NCI-H1694 (cell line): ENCODE results near the gene SLC35A4.

Source experiments
- DNase-seq: peaks from one replicate; lab custom pipeline; 2025; lab: John Stamatoyannopoulos, UW

Gene SLC35A4, protein sequence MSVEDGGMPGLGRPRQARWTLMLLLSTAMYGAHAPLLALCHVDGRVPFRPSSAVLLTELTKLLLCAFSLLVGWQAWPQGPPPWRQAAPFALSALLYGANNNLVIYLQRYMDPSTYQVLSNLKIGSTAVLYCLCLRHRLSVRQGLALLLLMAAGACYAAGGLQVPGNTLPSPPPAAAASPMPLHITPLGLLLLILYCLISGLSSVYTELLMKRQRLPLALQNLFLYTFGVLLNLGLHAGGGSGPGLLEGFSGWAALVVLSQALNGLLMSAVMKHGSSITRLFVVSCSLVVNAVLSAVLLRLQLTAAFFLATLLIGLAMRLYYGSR

DNA sequence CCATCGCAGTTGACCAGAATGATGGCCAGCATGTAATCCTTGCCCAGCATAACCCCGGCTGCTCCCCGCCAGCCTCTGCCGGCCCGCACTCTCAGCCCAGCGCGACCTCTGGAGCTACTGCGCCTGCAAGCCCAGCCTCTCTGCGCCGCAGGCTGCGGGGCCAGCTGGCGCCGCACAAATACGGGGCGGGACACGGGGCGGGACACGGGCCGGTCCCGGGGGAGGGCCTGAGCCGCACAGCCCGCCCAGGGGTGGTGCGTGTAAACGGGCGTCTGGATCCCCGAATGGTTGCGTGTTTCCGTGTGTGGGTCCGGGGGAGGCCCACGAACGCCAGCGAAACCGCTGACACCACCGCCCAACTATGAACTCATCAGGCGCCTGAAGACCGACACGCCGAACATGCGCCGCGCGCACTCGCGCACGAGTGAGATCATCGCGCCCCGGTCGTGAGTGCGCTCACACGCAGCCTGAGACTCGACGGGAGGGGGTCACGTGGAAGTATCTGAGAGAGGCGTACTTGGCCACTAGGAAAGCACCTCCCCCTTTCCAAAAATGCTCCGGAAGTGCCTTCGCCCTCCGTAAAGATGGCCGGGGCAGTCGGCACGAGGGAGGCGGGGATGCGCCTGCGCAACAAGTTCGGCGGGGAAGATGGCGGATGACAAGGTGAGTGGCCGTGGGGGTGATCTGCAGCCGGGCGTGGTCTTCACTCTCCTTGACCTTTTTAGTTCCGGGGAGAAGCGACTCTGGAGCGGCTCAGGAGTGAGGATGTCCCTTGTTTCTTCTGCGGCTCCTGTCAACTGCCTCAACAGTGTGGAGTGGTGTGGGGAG is at the start of gene SLC35A4, which contains the start of gene APBB3:
TSS of gene SLC35A4 (plus strand) at position 633 of the 828 bp plus-strand sequence. CDS start 2,342 bp downstream, outside the sequence.
TSS of gene APBB3 (minus strand) at position 403 of the 828 bp plus-strand sequence. CDS start at position 50, 353 bp downstream.
- peak; percentile 95 for DNase-seq

DNA sequence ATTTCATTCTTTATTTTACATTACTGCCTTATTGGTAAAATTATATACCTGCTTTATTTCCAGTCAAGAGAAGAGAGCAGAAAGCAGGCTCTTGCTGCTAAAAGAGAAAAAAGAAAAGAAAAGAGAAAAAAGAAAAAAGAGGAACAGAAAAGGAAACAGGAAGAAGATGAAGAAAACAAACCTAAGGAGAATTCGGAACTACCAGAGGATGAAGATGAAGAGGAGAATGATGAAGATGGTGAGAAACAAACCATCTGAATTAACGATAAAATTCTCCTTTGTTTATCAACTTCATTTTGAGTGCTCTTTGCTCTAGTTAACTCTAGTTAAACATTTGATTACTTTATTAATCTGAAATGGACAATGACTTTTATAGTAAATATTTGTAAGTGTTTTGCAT is 40.6 kb upstream of the SLC35A4 start:
- no peak for DNase-seq

DNA sequence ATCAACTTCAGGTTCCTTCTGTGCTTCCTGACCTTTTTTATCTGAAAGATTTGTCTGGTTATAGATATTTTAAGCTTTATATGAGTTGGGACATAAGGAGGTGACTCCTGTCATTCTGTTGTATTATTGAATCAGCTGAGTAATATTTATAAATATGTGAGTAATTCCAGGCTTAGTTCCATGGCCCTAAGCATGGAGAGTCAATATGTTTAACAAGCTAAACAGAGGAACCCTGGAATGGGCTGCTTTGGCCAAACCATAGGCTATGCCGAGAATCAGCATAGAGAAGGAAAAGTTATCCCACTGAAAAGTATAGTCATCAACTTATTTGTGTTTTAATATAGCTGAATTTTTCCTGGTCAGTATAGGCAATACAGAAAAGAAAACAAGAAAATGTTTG is 24.4 kb upstream of the SLC35A4 start:
- no peak for DNase-seq

DNA sequence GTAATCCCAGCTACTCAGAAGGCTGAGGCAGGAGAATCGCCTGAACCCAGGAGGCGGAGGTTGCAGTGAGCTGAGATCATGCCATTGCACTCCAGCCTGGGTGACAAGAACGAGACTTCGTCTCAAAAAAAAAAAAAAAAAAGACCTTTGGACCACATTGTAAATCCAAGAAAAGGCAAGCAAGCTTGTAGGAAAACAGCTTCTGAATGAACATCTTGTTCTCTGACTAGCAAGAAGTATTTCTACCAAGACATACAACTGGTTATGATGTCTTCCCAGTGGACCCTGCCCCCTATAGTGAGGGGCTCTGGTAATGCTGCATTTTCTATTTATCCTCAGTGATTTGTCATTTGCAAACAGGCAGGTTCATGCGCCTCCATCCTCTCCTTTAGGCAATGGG is 21.7 kb upstream of the SLC35A4 start:
- DNase-seq, result no peak

DNA sequence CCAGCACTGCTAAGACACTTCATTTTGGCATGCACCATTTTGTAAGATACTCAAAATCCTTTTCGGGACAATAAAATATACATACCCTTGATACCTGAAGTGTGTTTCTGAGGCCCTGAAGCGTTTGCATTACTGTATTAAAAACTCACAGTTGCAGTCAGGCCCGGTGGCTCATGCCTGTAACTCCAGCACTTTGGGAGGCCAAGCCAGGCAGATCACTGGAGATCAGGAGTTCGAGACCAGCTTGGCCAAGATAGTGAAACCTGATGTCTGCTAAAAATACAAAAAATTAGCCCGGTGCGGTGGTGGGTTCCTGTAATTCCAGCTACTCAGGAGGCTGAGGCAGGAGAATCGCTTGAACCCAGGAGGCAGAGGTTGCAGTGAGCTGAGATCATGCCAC is 19.6 kb upstream of the SLC35A4 start:
- DNase-seq, result no peak

DNA sequence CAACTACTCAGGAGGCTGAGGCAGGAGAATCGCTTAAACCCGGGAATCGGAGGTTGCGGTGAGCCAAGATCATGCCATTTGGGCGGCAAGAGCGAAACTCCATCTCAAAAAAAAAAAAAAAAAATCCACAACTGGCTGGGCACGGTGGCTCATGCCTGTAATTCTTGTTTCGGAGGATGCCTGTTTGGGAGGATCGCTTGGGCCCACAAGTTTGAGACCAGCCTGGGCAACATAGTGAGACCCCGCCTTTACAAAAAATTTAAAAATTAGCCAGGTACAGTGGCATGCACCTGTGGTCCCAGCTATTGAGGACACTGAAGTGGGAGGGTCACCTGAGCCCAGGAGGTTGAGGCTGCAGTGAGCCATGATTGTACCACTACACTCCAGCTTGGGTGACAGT is 19.0 kb upstream of the SLC35A4 start:
- DNase-seq, result no peak

DNA sequence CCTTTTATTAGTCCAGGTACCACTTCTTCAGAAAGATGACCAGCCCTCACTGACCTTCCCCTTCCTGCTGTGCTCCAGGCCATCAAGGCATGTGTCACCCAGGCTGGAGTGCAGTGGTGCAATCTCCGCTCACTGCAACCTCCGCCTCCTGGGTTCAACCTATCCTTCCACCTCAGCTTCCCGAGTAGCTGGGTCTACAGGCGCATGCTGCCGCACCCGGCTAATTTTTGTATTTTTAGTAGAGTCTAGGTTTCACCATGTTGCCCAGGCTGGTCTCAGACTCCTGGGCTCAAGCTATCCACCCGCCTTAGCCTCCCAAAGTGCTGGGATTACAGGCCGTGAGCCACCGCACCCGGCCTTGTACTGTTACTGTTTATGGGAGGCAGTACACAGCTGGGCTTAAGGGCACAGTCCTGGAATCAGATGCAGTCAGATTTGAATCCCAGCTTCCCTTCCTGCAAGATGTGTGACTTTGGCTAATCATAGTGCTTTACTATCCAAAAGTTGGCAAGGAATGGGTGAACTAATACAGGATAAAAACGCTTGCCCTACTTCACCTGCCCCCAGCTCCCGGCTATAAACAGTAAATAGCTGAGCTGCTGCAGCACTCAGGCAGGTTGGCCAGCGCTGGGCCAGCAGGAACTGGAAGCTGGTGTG is 17.6 kb upstream of the SLC35A4 start:
- no peak for DNase-seq

DNA sequence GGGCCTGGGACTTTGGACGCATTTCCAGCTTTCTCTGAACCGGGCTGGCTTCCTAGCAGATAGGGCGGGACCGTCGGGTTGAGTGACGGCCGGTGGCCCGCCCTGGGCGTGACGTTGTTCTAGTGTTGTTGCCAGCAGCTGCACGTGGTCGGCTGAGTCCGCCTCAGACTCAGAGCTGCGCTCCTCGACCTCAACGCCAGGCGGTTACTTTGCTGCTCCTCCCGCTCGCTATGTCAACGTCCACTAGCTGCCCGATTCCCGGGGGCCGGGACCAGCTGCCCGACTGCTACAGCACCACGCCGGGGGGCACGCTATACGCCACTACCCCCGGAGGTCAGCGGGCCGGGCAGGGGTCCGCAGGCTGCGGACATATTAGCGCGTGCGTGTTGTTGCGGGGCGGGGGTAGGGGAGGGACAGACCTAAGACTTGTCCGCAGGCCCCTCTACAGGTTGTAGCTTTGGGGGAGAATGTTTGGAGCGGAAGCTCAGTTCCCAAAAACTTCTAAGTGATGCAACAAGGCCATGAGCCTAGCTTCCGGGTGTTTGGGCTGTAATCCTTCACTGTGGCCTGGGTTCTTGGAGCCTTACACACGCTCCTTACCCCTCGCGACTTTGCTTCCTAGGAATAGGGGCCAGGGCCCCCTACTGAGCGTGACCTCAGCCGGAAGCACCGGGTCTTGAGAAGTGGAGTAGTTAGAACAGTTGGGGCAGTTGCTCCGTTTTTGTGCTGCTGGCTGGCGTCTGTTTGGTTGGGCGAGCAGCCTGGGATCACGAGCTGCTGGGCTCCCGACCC is 16.9 kb upstream of the SLC35A4 start, which contains the start of gene EIF4EBP3:
TSS of gene EIF4EBP3 (plus strand) at position 155 of the 792 bp plus-strand sequence. CDS start at position 231, 76 bp downstream.
- DNase-seq, result peak; percentile 39

DNA sequence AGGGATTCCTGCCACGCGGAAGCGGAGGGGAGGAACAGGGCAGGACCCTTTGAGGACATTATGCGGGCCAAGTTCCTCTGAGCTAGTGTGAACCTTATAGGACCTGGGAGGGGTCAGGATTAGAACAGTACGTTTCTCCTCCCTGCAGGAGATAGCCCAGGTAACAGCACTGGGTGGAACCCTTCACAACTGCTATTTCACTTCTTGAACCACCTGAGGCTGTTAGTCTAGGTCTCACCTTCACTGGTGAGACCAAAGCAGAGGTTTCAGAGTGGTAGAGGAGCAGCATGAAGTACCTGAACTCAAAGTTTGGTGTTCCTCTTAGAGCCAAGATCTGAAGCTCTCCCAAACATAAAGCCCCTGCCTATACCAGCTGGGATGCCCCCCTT is 16.3 kb upstream of the SLC35A4 start:
- DNase-seq, result no peak

DNA sequence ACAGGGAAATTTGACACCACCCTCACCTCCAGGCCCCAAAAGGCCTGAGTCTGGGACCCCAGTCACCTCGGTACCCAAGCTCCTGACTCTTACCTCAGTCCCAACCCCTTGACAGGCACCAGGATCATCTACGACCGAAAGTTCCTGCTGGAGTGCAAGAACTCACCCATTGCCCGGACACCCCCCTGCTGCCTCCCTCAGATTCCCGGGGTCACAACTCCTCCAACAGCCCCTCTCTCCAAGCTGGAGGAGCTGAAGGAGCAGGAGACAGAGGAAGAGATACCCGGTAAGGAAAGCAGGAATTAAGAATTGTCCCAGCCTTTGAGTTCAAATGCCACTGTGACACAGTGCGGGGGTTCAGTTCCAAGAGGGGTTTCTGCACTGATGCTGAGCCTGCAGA is 15.8 kb upstream of the SLC35A4 start:
- DNase-seq, result no peak

DNA sequence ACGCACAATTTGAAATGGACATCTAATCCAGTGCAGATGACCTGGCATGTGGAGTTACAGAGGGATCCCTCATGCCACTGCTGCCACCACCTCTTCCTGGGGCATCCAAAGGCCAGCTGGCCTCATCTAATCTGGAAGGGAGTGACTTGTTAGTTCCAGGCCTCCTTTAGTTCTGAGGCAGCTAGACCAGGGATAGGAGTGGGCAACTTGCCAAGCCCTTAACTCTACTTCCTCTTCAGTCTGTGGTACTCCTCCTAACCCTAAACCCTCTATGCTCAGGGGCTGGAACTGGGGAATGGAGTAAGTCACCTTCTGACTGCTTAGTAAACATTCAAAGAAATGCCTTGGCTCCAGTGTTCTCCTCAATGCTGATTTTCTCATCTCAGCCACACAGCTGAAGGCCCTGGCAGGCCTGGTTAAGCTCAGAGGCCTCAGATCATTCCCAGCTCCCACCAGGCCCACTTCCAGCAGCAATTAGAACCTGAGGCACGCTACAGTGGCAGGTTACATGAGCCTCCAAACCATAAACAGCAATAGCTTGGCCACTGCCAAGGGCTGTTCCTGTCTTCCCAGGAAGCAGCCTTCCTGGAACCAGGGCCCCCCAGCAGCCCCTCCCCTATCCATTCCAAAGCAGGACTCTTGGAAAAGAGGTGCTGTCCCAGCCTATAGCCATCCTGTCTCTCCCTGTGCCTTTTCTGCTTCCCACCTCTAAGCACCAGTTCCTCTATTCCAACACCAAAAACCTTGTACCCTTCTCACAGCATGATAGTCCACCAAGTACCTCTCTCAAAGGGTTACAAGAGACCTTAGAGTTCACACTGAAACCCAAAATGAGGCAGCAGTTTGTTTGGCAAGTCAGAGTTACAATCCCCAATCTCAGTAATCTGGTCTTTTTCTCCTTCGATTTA is 15.1 kb upstream of the SLC35A4 start:
- DNase-seq, result no peak

DNA sequence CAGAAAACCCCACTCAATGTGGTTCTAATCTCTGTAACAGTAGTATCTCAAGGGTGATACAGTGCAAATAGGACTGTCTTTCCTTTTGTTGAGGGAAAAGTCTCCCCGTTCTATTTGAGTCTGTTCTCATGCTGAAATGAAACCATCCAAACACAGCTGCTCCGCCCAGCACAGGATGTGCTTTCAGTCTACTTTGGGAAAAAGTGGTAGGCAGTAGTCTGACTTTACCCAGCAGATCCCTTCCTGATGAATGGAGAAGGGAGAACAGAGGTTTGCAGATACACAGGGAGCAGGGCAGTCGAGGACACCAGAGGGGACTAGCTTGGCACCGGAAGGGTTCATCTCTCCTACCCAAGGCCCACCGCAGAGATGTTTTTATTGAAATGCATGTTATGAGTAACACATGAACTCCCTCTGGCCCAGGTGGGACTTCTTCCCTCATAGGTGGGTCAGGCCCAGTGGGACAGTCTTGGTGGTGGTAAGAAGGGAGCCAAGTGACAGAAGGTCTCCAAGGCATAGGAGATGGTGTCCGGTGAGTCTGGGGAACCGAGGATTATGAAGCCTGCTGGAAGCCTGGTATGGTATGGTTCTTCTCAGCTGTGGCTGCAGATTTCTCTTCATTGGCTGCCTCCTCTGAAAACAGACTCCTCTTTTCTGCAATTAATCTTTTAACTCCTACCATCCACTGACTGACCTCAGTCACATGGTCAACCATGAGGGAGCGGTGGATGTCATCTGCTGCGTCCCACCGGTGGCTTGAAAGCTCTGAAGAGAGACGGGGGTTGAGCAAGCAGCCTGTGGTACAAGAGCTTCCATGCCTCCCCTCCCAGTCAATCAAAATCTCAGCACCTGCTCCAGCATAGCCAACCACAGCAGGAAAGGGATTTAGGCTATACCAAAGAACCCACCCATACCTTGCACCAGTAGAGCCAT is 14.2 kb upstream of the SLC35A4 start:
- no peak for DNase-seq

DNA sequence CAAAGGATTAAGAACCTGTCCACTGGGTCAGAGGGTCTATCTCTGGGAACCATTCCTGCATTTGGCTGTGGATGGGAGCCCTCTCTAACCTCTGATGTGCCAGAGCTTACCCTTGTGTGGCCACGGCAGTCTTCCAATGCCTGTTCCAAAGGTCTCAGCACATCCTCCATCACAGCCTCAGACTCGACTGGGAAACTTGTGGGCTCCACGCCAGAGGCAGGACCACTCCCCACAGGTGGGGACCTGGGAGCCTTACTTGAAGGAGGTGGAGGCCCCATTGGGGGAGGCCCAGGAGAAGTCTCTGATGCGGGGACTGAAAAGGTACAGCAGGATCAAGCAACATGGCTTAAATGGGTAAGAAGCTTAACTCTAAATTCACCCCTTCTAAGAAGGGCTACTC is 12.8 kb upstream of the SLC35A4 start:
- no peak for DNase-seq

DNA sequence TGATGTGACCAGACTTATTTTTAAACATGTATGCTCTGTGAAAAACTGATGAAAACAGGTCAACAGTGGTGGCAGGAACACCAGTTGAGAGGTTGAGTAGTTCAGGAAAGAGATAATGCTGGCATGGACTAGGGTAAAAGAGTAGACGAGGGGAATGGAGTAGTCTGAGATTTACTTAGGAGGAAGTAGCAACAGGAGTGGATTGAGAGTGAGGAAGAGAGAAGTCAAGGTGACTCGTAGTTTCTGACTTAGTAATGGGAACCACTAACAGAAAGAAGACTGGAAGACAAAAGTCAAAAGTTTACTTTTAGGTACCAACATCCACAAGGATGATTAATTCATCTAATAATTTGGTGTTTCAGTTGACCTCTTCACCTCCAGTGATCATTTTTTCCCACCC is 11.0 kb upstream of the SLC35A4 start:
- DNase-seq, result no peak

DNA sequence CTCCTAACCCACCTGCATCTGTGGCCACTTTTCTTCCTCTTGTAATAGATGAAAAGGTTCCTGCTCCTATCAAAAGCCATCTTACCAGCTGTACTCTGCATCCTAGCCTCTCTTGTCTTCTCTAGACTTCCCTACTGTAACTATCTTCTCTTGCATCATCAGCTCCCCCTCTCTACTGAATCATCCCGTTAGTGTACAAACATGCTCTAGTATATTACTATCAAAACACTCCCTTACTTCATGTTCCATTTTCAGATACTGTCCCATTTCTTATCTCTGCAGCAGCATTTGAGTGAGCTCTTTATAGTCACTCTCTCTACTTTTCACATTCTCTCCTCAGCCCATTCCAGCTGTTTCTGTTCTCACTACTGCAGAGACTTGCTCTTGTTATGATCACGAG is 10.2 kb upstream of the SLC35A4 start:
- no peak for DNase-seq

DNA sequence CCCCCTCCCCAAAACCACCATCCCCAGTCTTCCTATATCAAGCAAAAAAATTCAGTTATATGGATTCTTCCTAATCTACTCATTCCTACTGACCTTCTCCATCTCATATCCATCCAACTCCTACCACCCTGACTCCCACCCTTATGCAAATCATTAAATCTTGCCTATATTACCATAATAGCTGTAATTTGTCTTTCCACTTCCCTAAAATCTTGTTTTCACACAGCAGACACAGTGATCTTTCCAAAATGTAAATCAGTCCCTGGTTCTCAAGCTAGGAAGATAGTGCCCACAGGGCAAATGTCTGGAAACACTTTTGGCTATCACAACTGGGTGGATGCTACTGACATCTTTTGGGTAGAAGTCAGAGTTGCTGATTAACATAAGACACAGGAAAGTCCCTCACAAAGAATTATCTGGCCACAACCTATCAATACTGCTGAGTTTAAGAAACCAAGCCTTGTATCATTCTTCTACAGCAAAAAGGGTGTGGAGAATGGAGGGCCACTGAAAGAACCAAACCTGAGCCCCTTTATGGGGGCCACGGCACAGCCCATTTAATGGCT is 8.8 kb upstream of the SLC35A4 start:
- no peak for DNase-seq

DNA sequence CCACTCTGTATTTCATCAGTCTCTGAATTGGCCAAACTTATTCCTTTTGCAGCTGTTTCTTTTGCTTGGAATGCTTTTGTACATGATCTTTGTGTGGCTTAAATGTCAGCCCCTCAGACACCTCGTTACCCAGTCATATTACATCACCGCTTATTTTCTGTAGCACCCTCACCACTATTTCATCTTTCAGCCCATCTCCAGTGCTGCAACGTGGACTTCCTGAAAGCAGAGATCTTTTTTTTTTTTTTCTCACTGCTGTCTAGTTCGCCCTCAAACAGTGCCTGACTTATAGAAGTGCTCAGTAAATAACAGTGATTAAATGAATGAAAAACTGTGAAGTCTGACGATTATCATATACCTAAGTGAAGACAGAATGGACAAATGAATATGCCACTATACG is 8.2 kb upstream of the SLC35A4 start:
- DNase-seq, result no peak

DNA sequence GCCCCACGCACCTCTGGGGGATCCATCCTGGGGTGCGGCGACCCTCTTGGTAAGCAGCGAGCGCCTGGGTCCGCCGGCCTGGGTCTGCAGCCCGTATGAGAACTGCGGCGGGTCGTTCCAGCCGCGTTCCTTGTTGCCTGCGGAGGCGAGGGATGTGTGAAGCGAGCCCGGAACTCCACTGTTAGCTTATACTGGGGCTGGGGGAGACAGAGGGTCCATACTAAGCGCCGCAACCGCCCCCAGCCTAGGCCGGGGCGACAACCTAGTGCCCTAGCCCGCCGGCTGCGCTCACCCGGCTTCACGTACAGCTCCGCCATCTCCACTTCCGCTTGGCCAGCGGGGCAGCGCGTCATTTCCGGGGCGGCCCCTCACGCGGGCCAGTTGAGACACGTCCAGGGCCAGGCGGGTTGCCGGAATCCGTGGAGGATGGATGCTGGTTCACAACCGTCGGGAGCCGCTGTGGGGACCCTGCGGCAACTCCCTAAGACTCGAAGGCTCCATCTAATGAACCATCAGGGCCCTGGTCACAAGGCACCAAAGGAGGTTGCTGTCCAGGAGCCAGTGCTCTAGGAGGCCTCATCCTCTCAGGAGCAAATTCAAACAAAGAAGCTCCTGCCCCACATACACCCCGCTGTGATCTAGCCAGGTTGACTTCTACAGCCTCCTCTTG is 7.4 kb upstream of the SLC35A4 start, which contains the start of gene SRA1:
TSS of gene SRA1 (minus strand) at position 338 of the 670 bp plus-strand sequence. CDS start at position 317, 21 bp downstream.
- peak; percentile 65 for DNase-seq

DNA sequence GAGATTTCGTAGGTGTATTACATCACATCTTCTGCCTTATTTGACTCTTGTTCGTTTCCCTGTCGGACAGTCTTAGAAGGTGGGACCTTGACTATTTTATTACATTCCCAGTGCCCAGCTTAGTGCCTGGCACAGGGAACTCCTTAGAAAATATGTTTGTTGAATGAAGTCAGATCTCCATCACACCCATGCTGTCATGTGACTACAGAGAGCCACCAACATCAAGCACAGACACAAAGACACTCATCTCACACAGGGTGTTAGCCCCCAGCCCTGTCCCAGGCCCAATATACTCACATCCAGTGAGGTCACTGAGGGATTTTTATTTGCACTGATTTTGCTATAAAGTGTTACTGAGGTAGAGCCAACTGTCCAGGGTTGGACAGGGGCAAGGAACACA is 6.7 kb upstream of the SLC35A4 start:
- DNase-seq, result no peak
